HEK293 (cell line): ENCODE data around the gene RIPK1.

ENCODE experiments used
- CTCF ChIP-seq: fragments of 450-650 bp; formaldehyde crosslinking; IDR thresholded peaks from 2 replicates; pipeline ENCODE4 v1.5.1; 2016; ENCODE audit warnings: missing biosample characterization, missing genetic modification characterization
- GLIS2 ChIP-seq: fragments of 450-650 bp; formaldehyde crosslinking; IDR thresholded peaks from 2 replicates; pipeline ENCODE4 v1.5.1; 2016; ENCODE audit warnings: missing biosample characterization, missing genetic modification characterization
- PBX3 ChIP-seq: sonication (generic); formaldehyde crosslinking; IDR thresholded peaks from 2 replicates; pipeline ENCODE4 v1.8.1; 2022; ENCODE audit warnings: mild to moderate bottlenecking, moderate library complexity, missing genetic modification reagents
- ZNF423 ChIP-seq: fragments of 450-650 bp; formaldehyde crosslinking; IDR thresholded peaks from 2 replicates; pipeline ENCODE4 v1.5.1; 2016; ENCODE audit warnings: missing biosample characterization, missing genetic modification characterization
- ZNF549 ChIP-seq: fragments of 450-650 bp; IDR thresholded peaks from 2 replicates; pipeline ENCODE4 v1.5.1; 2018; ENCODE audit warnings: missing biosample characterization, missing genetic modification characterization, mild to moderate bottlenecking, inconsistent platforms, moderate library complexity

- TF ChIP-seq CTCF (tag by site-specific recombination) (no peak), PBX3 (CRISPR knock-in tag) (no peak), ZNF549 (no peak), GLIS2 (no peak), ZNF423 (tag by site-specific recombination) (no peak)
These were observed 67.5 kb downstream of the RIPK1 start for GRCh38 chr6:3135668-3136291.
